K562 (cell line): Measurements from ENCODE around the gene RPL7A. TPM values are rescaled to one million over a fixed set of nuclear protein-coding genes. Genes with fewer than 3 reads are reported as not detected.

Experiments
- AFF4 ChIP-seq: sonication (generic); formaldehyde crosslinking; IDR thresholded peaks from 2 replicates; pipeline ENCODE4 v1.8.0; 2023; ENCODE audit warnings: mild to moderate bottlenecking, missing genetic modification reagents
- BHLHE40 ChIP-seq: IDR thresholded peaks from 2 replicates; pipeline ENCODE4 v1.6.1; 2011; ENCODE audit warnings: low read length, improper control_type of control experiment
- CBFB ChIP-seq: sonication (generic); formaldehyde crosslinking; IDR thresholded peaks from 2 replicates; pipeline ENCODE4 v1.4.0; 2020; ENCODE audit warnings: mild to moderate bottlenecking, missing genetic modification reagents
- CBX8 ChIP-seq: fragments of 200-600 bp; sonication (generic); IDR thresholded peaks from 2 replicates; pipeline ENCODE4 v1.6.1; 2012; ENCODE audit warnings: borderline replicate concordance, mixed run types, low read depth, mild to moderate bottlenecking, moderate library complexity, mixed read lengths, low read length, control low read depth, inconsistent platforms; ENCODE audit not compliant: poor library complexity, severe bottlenecking; ENCODE audit errors: extremely low read depth
- CEBPG ChIP-seq, 3 experiments: fragments of 200-800 bp in 1 of 3; sonication (Bioruptor generic) in 1 of 3; sonication (generic) in 1 of 3; formaldehyde crosslinking in 1 of 3; IDR thresholded peaks in 2 of 3; conservative IDR thresholded peaks in 1 of 3; 2 replicates each; pipeline versions ENCODE4 v1.6.1 to v1.8.0; 2016 to 2022; ENCODE audit warnings: missing compliant biosample characterization in 2 of 3, missing genetic modification characterization in 2 of 3, mild to moderate bottlenecking in 1 of 3, missing genetic modification reagents in 1 of 3
- E2F4 ChIP-seq: sonication (generic); formaldehyde crosslinking; IDR thresholded peaks from 2 replicates; pipeline ENCODE4 v1.8.0; 2022; ENCODE audit warnings: mild to moderate bottlenecking, low read depth, missing genetic modification reagents
- EP400 ChIP-seq: fragments of 450-650 bp; IDR thresholded peaks from 2 replicates; pipeline ENCODE4 v1.6.1; 2017; ENCODE audit warnings: antibody characterized with exemption, mild to moderate bottlenecking, moderate library complexity
- MCM3 ChIP-seq: fragments of 450-650 bp; IDR thresholded peaks from 2 replicates; pipeline ENCODE4 v1.6.1; 2016
- MCM7 ChIP-seq, 2 experiments: fragments of 450-650 bp; IDR thresholded peaks; 2 replicates each; pipeline ENCODE4 v1.6.1; 2016 to 2018
- NRF1 ChIP-seq, 2 experiments: fragments of 450-650 bp; IDR thresholded peaks in 1 of 2; conservative IDR thresholded peaks in 1 of 2; 2 replicates each; pipeline ENCODE4 v1.6.1; 2014; ENCODE audit warnings: mild to moderate bottlenecking in 2 of 2
- POU5F1 ChIP-seq: fragments of 150-350 bp; IDR thresholded peaks from 2 replicates; pipeline ENCODE4 v1.6.1; 2014; ENCODE audit warnings: borderline replicate concordance, low read length, low read depth, mild to moderate bottlenecking; ENCODE audit not compliant: partially characterized antibody
- RBFOX2 ChIP-seq: fragments of 200-400 bp; formaldehyde crosslinking; IDR thresholded peaks from 2 replicates; pipeline ENCODE4 v1.6.1; 2017; ENCODE audit warnings: low read depth, mild to moderate bottlenecking, low read length, moderate library complexity
- SRF ChIP-seq, 2 experiments: fragments of 250-450, 450-650 bp in 1 of 2; sonication (Bioruptor Pico) in 1 of 2; sonication (generic) in 1 of 2; formaldehyde crosslinking; IDR thresholded peaks; 2 replicates each; pipeline versions ENCODE4 v1.5.0 to v1.5.1; 2020 to 2022; ENCODE audit warnings: mild to moderate bottlenecking in 1 of 2, missing genetic modification reagents in 1 of 2
- TEAD2 ChIP-seq: fragments of 450-650 bp; IDR thresholded peaks from 2 replicates; pipeline ENCODE4 v1.6.1; 2016; ENCODE audit warnings: missing genetic modification characterization, control low read depth, missing compliant biosample characterization
- XRCC3 ChIP-seq: fragments of 450-650 bp; IDR thresholded peaks from 2 replicates; pipeline ENCODE4 v1.6.1; 2017; ENCODE audit warnings: mild to moderate bottlenecking, moderate library complexity
- ZFP91 ChIP-seq: sonication (generic); formaldehyde crosslinking; IDR thresholded peaks from 2 replicates; pipeline ENCODE4 v1.8.0; 2022; ENCODE audit warnings: mild to moderate bottlenecking, missing genetic modification reagents
- ZNF324 ChIP-seq: fragments of 250-450 bp; sonication (Bioruptor Pico); IDR thresholded peaks from 2 replicates; pipeline ENCODE4 v1.4.0; 2020; ENCODE audit warnings: mild to moderate bottlenecking
- ZNF77 ChIP-seq: fragments of 250-450 bp; sonication (Bioruptor Pico); IDR thresholded peaks from 2 replicates; pipeline ENCODE4 v1.5.0; 2020
- ZNF778 ChIP-seq: fragments of 450-650 bp; formaldehyde crosslinking; IDR thresholded peaks from 2 replicates; pipeline ENCODE4 v1.4.0; 2020; ENCODE audit warnings: mild to moderate bottlenecking, moderate library complexity
- polyA plus RNA-seq, 8 experiments: library from polyadenylated mRNA; depleted of rRNA in 4 of 8; stranded (reverse) in 5 of 8; unstranded in 3 of 8; fragments of >200 nt; fragmentation: Nextera tagmentation in 2 of 8; fragmentation: Illumina TruSeq in 1 of 8; extraction: Ambion mirVana in 2 of 8; extraction: Trizol in 1 of 8; gene quantifications; 2 replicates each; pipeline versions ENCODE4 v1.2.1 to v1.2.3, GENCODE V29; 2011 to 2014; ENCODE audit warnings: inconsistent platforms in 1 of 8, missing spikeins in 1 of 8
- total RNA-seq, 7 experiments: library from RNA; depleted of rRNA in 6 of 7; stranded (reverse); fragments of >200 nt in 6 of 7; fragmentation: Illumina TruSeq in 2 of 7; extraction: Trizol in 2 of 7; gene quantifications; 2 replicates each; pipeline versions ENCODE4 v1.2.1 to v1.2.3, GENCODE V29; 2011 to 2021; ENCODE audit warnings: low replicate concordance in 1 of 7

Gene RPL7A
- total and polyA plus RNA-seq, 9 of the 15 experiments (the other 6 are each of a cell fraction or from before 2014, with no cell fraction given) = 1,935 to 3,760 (median 2,652) TPM

- TF ChIP-seq AFF4 (CRISPR knock-in tag) = no peak; the same call in 1 of the 2 replicates
- peak; percentile 86 to 87 for TF ChIP-seq NRF1 (conservative IDR thresholded peaks at IDR 0.05 in 1 of 2, IDR thresholded peaks at IDR 0.05 in 1 of 2)
- TF ChIP-seq RBFOX2 = peak; percentile 97
- TF ChIP-seq ZNF77 (CRISPR knock-in tag) = no peak
- TF ChIP-seq CBX8 = no peak
- peak in 1 of 2 experiments; percentile 50; a peak in 1 of 4 replicates for TF ChIP-seq SRF (CRISPR knock-in tag; IDR thresholded peaks at IDR 0.05)
- TF ChIP-seq ZNF778 (CRISPR knock-in tag) = no peak
- no peak for TF ChIP-seq POU5F1
- no peak for TF ChIP-seq MCM7 (IDR thresholded peaks at IDR 0.05)
- TF ChIP-seq ZFP91 (CRISPR knock-in tag) = peak; percentile 93
- TF ChIP-seq XRCC3 = no peak
- TF ChIP-seq BHLHE40 = peak; percentile 38; the same call in 1 of the 2 replicates
- TF ChIP-seq E2F4 = no peak
- no peak for TF ChIP-seq CBFB (CRISPR knock-in tag)
- no peak for TF ChIP-seq TEAD2 (tag)
- no peak for TF ChIP-seq MCM3
- TF ChIP-seq CEBPG (CRISPR knock-in tag; IDR thresholded peaks at IDR 0.05) = peak; percentile 28; the same call in 1 of the 2 replicates
- TF ChIP-seq CEBPG (tag; conservative IDR thresholded peaks at IDR 0.05 in 1 of 2, IDR thresholded peaks at IDR 0.05 in 1 of 2) = no peak
- peak; percentile 54; the same call in 1 of the 2 replicates for TF ChIP-seq EP400
- TF ChIP-seq ZNF324 (CRISPR knock-in tag) = no peak
Observed at GRCh38 chr9:133375724-133376654, 28.0 kb downstream of the RPL7A start, which contains the start of the genes STKLD1 and SURF4 (continued).
